HepG2 (cell line): ENCODE data around the gene EGR1. TPM values are rescaled to one million over a fixed set of nuclear protein-coding genes. Genes with fewer than 3 reads are reported as not detected.

Source experiments
- ATAC-seq: fragments of 200-7000 bp; cut with Tn5 transposase; 3 replicates; pipeline ENCODE4 v1.9.1; 2020; ENCODE audit warnings: mild to moderate bottlenecking, moderate library complexity
- BruUV-seq: library from RNA; stranded (reverse); fragments of 400-500 nt; replicated peaks from 2 replicates; lab custom pipeline; 2021; lab: Mats Ljungman, UMichigan
- CTCF ChIA-PET: fragments of 300-600 bp; formaldehyde crosslinking; extraction: SDS; loops from one replicate; lab custom pipeline; 2021; ENCODE audit warnings: low total read pairs, inconsistent platforms, low intra/inter-chr PET ratio; lab: Yijun Ruan, JAX
- POLR2A ChIA-PET: fragments of 350-600 bp; sonication (Branson Sonifier 250); formaldehyde crosslinking; loops from one replicate; lab custom pipeline; 2020; ENCODE audit warnings: antibody characterized with exemption, inconsistent platforms; lab: Yijun Ruan, JAX
- DNase-seq: peaks from one replicate; pipeline ENCODE4 v3.0.0-alpha.2; 2015; ENCODE audit warnings: low spot score
- FAIRE-seq: peaks from 3 replicates; lab custom pipeline; 2011; peaks lifted over from hg19 to GRCh38; lab: Jason Lieb, UNC
- H2AFZ ChIP-seq: one replicate; pipeline ENCODE4 v1.6.1; 2011; ENCODE audit warnings: low read length, inconsistent platforms
- H3K27ac ChIP-seq: fragments of 300-600 bp; 3 replicates; pipeline ENCODE4 v1.8.0; 2011; ENCODE audit warnings: mixed run types, mild to moderate bottlenecking, mixed read lengths, low read length, inconsistent platforms; ENCODE audit not compliant: insufficient read depth; ENCODE audit errors: extremely low read length
- H3K27me3 ChIP-seq, 2 experiments: fragments of 200-600 bp in 1 of 2; 2 replicates in 1 of 2; 3 replicates in 1 of 2; pipeline versions ENCODE4 v1.6.0 to v1.8.0; 2011; ENCODE audit warnings: low read length in 2 of 2, mild to moderate bottlenecking in 2 of 2, moderate library complexity in 2 of 2, inconsistent platforms in 1 of 2; ENCODE audit not compliant: insufficient read depth in 2 of 2, control insufficient read depth in 1 of 2
- H3K36me3 ChIP-seq, 2 experiments: fragments of 200-600 bp in 1 of 2; replicated peaks in 1 of 2; 2 replicates in 1 of 2; 3 replicates in 1 of 2; pipeline versions ENCODE4 v1.5.1 to v1.8.0; 2011; ENCODE audit warnings: low read length in 2 of 2, inconsistent platforms in 1 of 2; ENCODE audit not compliant: insufficient read depth in 2 of 2, control insufficient read depth in 1 of 2
- H3K4me1 ChIP-seq: 2 replicates; pipeline ENCODE4 v1.5.1; 2012; ENCODE audit warnings: low read length, inconsistent platforms; ENCODE audit not compliant: insufficient read depth
- H3K4me2 ChIP-seq: 2 replicates; pipeline ENCODE4 v1.6.0; 2011; ENCODE audit warnings: low read depth, low read length, inconsistent platforms
- H3K4me3 ChIP-seq, 3 experiments: fragments of 200-600 bp in 1 of 3; sonication (generic), shearing (Covaris generic) in 1 of 3; replicated peaks in 1 of 3; 2 replicates each; pipeline ENCODE4 v1.5.1; 2011 to 2016; ENCODE audit warnings: low read length in 3 of 3, inconsistent platforms in 2 of 3, low read depth in 2 of 3, mild to moderate bottlenecking in 2 of 3, control low read depth in 1 of 3, mixed read lengths in 1 of 3; ENCODE audit not compliant: insufficient read depth in 1 of 3
- H3K79me2 ChIP-seq: one replicate; pipeline ENCODE4 v1.6.1; 2011; ENCODE audit warnings: low read length, inconsistent platforms; ENCODE audit not compliant: insufficient read depth
- H3K9ac ChIP-seq: 2 replicates; pipeline ENCODE4 v1.6.0; 2011; ENCODE audit warnings: mild to moderate bottlenecking, low read depth, low read length, inconsistent platforms; ENCODE audit not compliant: insufficient read depth
- H3K9me3 ChIP-seq: 2 replicates; pipeline ENCODE4 v1.5.1; 2012; ENCODE audit warnings: mild to moderate bottlenecking, low read length
- H4K20me1 ChIP-seq: 2 replicates; pipeline ENCODE4 v1.6.0; 2011; ENCODE audit warnings: inconsistent platforms, mild to moderate bottlenecking, low read length, moderate library complexity; ENCODE audit not compliant: insufficient read depth
- ARID4A ChIP-seq: sonication (generic); formaldehyde crosslinking; IDR thresholded peaks from 2 replicates; pipeline ENCODE4 v1.5.0; 2020; ENCODE audit warnings: mild to moderate bottlenecking, missing genetic modification reagents, borderline replicate concordance
- KDM5A ChIP-seq: fragments of 200-600 bp; sonication (generic); IDR thresholded peaks from 2 replicates; pipeline ENCODE4 v1.7.0; 2018; ENCODE audit warnings: antibody characterized with exemption, mild to moderate bottlenecking, low read length, borderline replicate concordance
- MAFK ChIP-seq, 2 experiments: IDR thresholded peaks in 1 of 2; conservative IDR thresholded peaks in 1 of 2; 2 replicates each; pipeline ENCODE4 v1.6.1; 2011; ENCODE audit warnings: improper control_type of control experiment in 2 of 2, low read length in 2 of 2
- MAZ ChIP-seq, 2 experiments: sonication (generic) in 1 of 2; formaldehyde crosslinking in 1 of 2; IDR thresholded peaks; 2 replicates each; pipeline versions ENCODE4 v1.5.0 to v1.6.1; 2012 to 2020; ENCODE audit warnings: low read depth in 2 of 2, mild to moderate bottlenecking in 2 of 2, borderline replicate concordance in 1 of 2, improper control_type of control experiment in 1 of 2, low read length in 1 of 2, missing genetic modification reagents in 1 of 2, moderate library complexity in 1 of 2
- PATZ1 ChIP-seq: sonication (generic); formaldehyde crosslinking; IDR thresholded peaks from 2 replicates; pipeline ENCODE4 v1.4.0; 2020; ENCODE audit warnings: missing genetic modification reagents
- PAWR ChIP-seq: sonication (generic); formaldehyde crosslinking; IDR thresholded peaks from 2 replicates; pipeline ENCODE4 v1.4.0; 2020; ENCODE audit warnings: missing genetic modification reagents, mild to moderate bottlenecking, borderline replicate concordance
- SP1 ChIP-seq, 2 experiments: fragments of 450-650 bp in 1 of 2; sonication (generic) in 1 of 2; formaldehyde crosslinking in 1 of 2; IDR thresholded peaks; 2 replicates each; pipeline versions ENCODE4 v1.4.0 to v1.6.1; 2016 to 2020; ENCODE audit warnings: missing genetic modification reagents in 1 of 2
- YEATS4 ChIP-seq: sonication (generic); formaldehyde crosslinking; IDR thresholded peaks from 2 replicates; pipeline ENCODE4 v1.4.0; 2020; ENCODE audit warnings: missing genetic modification reagents, borderline replicate concordance
- ZMYM3 ChIP-seq: sonication (generic); formaldehyde crosslinking; IDR thresholded peaks from 2 replicates; pipeline ENCODE4 v1.5.1; 2020; ENCODE audit warnings: mild to moderate bottlenecking, missing genetic modification reagents
- ZNF256 ChIP-seq: sonication (generic); formaldehyde crosslinking; conservative IDR thresholded peaks from 2 replicates; pipeline ENCODE4 v1.4.0; 2020; ENCODE audit warnings: missing genetic modification reagents
- ZNF441 ChIP-seq: sonication (generic); formaldehyde crosslinking; IDR thresholded peaks from 2 replicates; pipeline ENCODE4 v1.7.0; 2021; ENCODE audit warnings: missing genetic modification reagents, borderline replicate concordance
- ZNF572 ChIP-seq: sonication (generic); formaldehyde crosslinking; IDR thresholded peaks from 2 replicates; pipeline ENCODE4 v1.5.1; 2020; ENCODE audit warnings: mild to moderate bottlenecking, missing genetic modification reagents
- ZNF597 ChIP-seq: sonication (generic); formaldehyde crosslinking; IDR thresholded peaks from 2 replicates; pipeline ENCODE4 v1.5.0; 2020; ENCODE audit warnings: missing genetic modification reagents
- whole genome bisulfite sequencing: methylation state at CpG from one replicate; pipeline ENCODE4 v1.1.6; 2017; ENCODE audit warnings: low lambda C conversion rate; 5-methylcytosine and 5-hydroxymethylcytosine counted together
- in situ Hi-C: cut with HindIII; loops from 2 replicates; pipeline ENCODE4 v1.10.0; 2017; ENCODE audit warnings: low pct_unique_long_range_greater_than_20kb; ENCODE audit not compliant: extremely low pct_ligation_motif_present
- intact Hi-C: fragments of 100-400 bp; cut with micrococcal nuclease; formaldehyde crosslinking; loops from one replicate; pipeline ENCODE4 v1.10.0; 2022; ENCODE audit not compliant: unreplicated experiment
- polyA plus RNA-seq, 8 experiments: library from polyadenylated mRNA; depleted of rRNA in 3 of 8; stranded (reverse) in 7 of 8; unstranded in 1 of 8; fragments of >200 nt; fragmentation: Illumina TruSeq in 4 of 8; extraction: Trizol in 4 of 8; gene quantifications; 2 replicates each; pipeline versions ENCODE4 v1.2.1 to v1.2.3, GENCODE V29; 2011 to 2016; ENCODE audit warnings: low read depth in 4 of 8, missing spikeins in 1 of 8, mixed read lengths in 1 of 8; ENCODE audit not compliant: insufficient read depth in 1 of 8
- total RNA-seq, 5 experiments: library from RNA; depleted of rRNA; stranded (reverse); fragments of >200 nt; fragmentation: Illumina TruSeq; extraction: Trizol; gene quantifications; 2 replicates each; pipeline ENCODE4 v1.2.3, GENCODE V29; 2016; ENCODE audit warnings: low read depth in 1 of 5
- TF ChIP-seq, protein P1 (sequence below): sonication (generic); formaldehyde crosslinking; IDR thresholded peaks from 2 replicates; pipeline ENCODE4 v1.4.0; 2020; ENCODE audit warnings: missing genetic modification reagents, low read depth, mild to moderate bottlenecking, borderline replicate concordance

Gene EGR1
- total and polyA plus RNA-seq, 2 of the 13 experiments (the other 11 are each of a cell fraction or from before 2014, with no cell fraction given): 4.1 to 4.5 TPM

- FAIRE-seq (no peak), ATAC-seq (no peak), DNase-seq (no peak)
- WGBS: 77% methylated on average over 7 of the region's 8 CpGs
- no TSS peak for BruUV-seq
- peaks cover 51% of the 10 kb centered on the region for H3K4me1 ChIP-seq
- H4K20me1 ChIP-seq: peaks cover 3% of the 10 kb centered on the region; the same call in 1 of the 2 replicates
- CTCF ChIA-PET: no interaction called here
- intact Hi-C loops (no loop called here), in situ Hi-C loops (loop anchor here (5.0 kb wide), 1 partner anchor 33 kb away; no protein-coding TSS in a partner anchor)
- no peak overlapping the region for H3K4me2 ChIP-seq
- peaks cover 0 to 7% of the 10 kb centered on the region in 2 experiments; a peak in 2 of 5 replicates for H3K36me3 ChIP-seq
- POLR2A ChIA-PET: interaction anchor here (1.4 to 2.2 kb wide), 3 partner anchors 24 to 82 kb away, joined by 3 to 7 read pairs (median 4); no protein-coding TSS in a partner anchor
- H3K27ac ChIP-seq: no peak overlapping the region
- 0 out of 5 replicates have a peak, but pooled peaks cover 0 to 2% of the 10 kb centered on the region in 2 experiments for H3K27me3 ChIP-seq
- peaks cover 3% of the 10 kb centered on the region for H3K79me2 ChIP-seq
- H2AFZ ChIP-seq: no peak overlapping the region
- H3K9ac ChIP-seq: no peak overlapping the region
- H3K4me3 ChIP-seq: no peak overlapping the region
- H3K9me3 ChIP-seq: no peaks in the 10 kb centered on the region
- TF ChIP-seq ARID4A (CRISPR knock-in tag) (no peak), MAZ (IDR thresholded peaks at IDR 0.05; ENCODE audit: borderline replicate concordance, low read depth, low read length) (peak; percentile 47; the same call in 1 of the 2 replicates), MAZ (CRISPR knock-in tag; IDR thresholded peaks at IDR 0.05; ENCODE audit: low read depth) (no peak), ZNF256 (no peak), ZMYM3 (CRISPR knock-in tag) (no peak), ZNF572 (CRISPR knock-in tag) (no peak), YEATS4 (CRISPR knock-in tag) (no peak), ZNF597 (CRISPR knock-in tag) (no peak), MAFK (conservative IDR thresholded peaks at IDR 0.05 in 1 of 2, IDR thresholded peaks at IDR 0.05 in 1 of 2; ENCODE audit: low read length in 2 of 2) (no peak), SP1 (IDR thresholded peaks at IDR 0.05) (no peak), SP1 (CRISPR knock-in tag; IDR thresholded peaks at IDR 0.05) (no peak), ZNF441 (CRISPR knock-in tag) (no peak), KDM5A (no peak), PAWR (CRISPR knock-in tag) (no peak), PATZ1 (CRISPR knock-in tag) (no peak)
- TF ChIP-seq, protein P1, sequence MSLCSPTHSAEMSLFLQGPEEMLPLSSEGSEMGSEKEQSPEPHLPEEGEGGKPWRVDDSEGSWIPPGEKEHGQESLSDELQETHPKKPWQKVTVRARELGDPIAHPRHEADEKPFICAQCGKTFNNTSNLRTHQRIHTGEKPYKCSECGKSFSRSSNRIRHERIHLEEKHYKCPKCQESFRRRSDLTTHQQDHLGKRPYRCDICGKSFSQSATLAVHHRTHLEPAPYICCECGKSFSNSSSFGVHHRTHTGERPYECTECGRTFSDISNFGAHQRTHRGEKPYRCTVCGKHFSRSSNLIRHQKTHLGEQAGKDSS (CRISPR knock-in tag): no peak
Measured at GRCh38 chr5:138468966-138469539, 3.8 kb downstream of the EGR1 start.
